Activated CD8-positive, alpha-beta T cell treated with anti-CD3 and anti-CD28 coated beads for 36 hours (primary cell): ENCODE data around the gene GCAT. TPM values are rescaled to one million over a fixed set of nuclear protein-coding genes. Genes with fewer than 3 reads are reported as not detected.

Source experiments
- ATAC-seq: fragments of 200-7000 bp; cut with Tn5 transposase; one replicate; pipeline ENCODE4 v1.10.0; 2021; ENCODE audit warnings: mild to moderate bottlenecking, moderate library complexity
- CTCF ChIA-PET: fragments of 350-600 bp; sonication (Branson Sonifier 250); formaldehyde crosslinking; loops from one replicate; lab custom pipeline; 2021; ENCODE audit warnings: antibody characterized with exemption; lab: Charles Lee
- POLR2A ChIA-PET: fragments of 350-600 bp; sonication (Branson Sonifier 250); formaldehyde crosslinking; loops from one replicate; lab custom pipeline; 2021; ENCODE audit warnings: antibody characterized with exemption; lab: Charles Lee
- DNase-seq: peaks from one replicate; pipeline ENCODE4 v3.0.0-alpha.2; 2020
- H3K27ac Mint-ChIP-seq: one replicate; pipeline ENCODE4 v1.8.0; 2021; ENCODE audit warnings: mild to moderate bottlenecking, mixed read lengths
- H3K27me3 Mint-ChIP-seq: one replicate; pipeline ENCODE4 v1.8.0; 2021; ENCODE audit warnings: mixed read lengths
- H3K36me3 Mint-ChIP-seq: one replicate; pipeline ENCODE4 v1.8.0; 2021; ENCODE audit warnings: low read depth, mixed read lengths
- H3K4me1 Mint-ChIP-seq: one replicate; pipeline ENCODE4 v1.8.0; 2021; ENCODE audit warnings: low read depth, mixed read lengths
- H3K4me3 Mint-ChIP-seq: one replicate; pipeline ENCODE4 v1.8.0; 2021; ENCODE audit warnings: mild to moderate bottlenecking, moderate library complexity, mixed read lengths
- H3K9me3 Mint-ChIP-seq: one replicate; pipeline ENCODE4 v1.8.0; 2021; ENCODE audit warnings: mixed read lengths
- CTCF ChIP-seq: fragments of 200-600 bp; IDR thresholded peaks from one replicate; pipeline ENCODE4 v1.8.0; 2022; ENCODE audit warnings: antibody characterized with exemption, mild to moderate bottlenecking
- intact Hi-C: fragments of 100-400 bp; cut with micrococcal nuclease; formaldehyde crosslinking; loops from one replicate; pipeline ENCODE4 v1.10.0; 2022
- total RNA-seq, 2 experiments: library from RNA; stranded (reverse); gene quantifications; one replicate each; pipeline ENCODE4 v1.2.3, GENCODE V29; 2021

The GCAT gene
- total RNA-seq, 2 experiments from 2014 or later: 19.0 to 20.4 TPM

DNA sequence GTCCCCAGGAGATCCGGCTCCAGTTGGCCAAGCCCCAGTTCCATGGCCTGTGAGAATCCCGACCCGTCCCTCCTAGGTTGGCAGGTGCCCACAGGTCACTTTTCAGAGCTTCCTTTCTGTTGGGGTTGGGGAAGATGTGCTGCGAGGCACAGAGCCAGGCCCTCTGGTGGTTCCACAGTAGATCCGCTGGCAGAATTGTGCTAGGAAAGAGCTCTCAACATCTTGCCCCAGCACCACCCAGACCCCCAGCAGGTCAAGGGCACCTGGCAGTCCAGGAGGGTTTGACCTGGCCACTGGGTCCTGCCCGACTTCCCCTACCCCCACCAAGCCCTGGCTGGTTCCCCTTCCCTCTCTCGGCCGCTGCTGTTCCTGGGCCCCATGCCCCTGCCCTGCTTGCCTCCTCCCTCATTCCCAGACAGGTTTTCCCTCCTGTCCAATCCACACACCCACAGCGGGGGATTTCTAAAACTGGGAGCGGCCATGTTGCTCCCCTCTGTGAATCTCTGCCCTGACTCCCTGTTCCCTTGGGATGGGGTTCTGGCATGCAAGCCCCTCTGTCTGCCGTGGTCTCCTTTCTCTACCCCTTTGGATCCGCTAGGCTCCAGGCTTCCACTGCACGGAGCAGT lies 26.2 kb upstream of the GCAT start:
- ATAC-seq: no peak
- Mint-ChIP-seq H3K4me1 (no peaks in the 10 kb centered on the region), H3K36me3 (no peaks in the 10 kb centered on the region), H3K9me3 (no peaks in the 10 kb centered on the region), H3K27me3 (no peaks in the 10 kb centered on the region), H3K27ac (no peak overlapping the region), H3K4me3 (no peak overlapping the region)
- POLR2A ChIA-PET: interaction anchor here (1.6 to 2.1 kb wide), 2 partner anchors 11 to 16 kb away, joined by 3 to 6 read pairs; no protein-coding TSS in a partner anchor
- CTCF ChIA-PET: interaction anchor here (1.1 kb wide), 1 partner anchor 36 kb away, joined by 4 read pairs; no protein-coding TSS in a partner anchor
- no peak for TF ChIP-seq CTCF
- DNase-seq: no peak
- intact Hi-C loops: no loop called here

GRCh38 chr22:37782340-37783168 lies 25.2 kb upstream of the GCAT start:
- ChIA-PET CTCF (no interaction called here), POLR2A (interaction anchor here (0.6 to 2.1 kb wide), 3 partner anchors 17 to 21 kb away, joined by 3 to 6 read pairs (median 4); no protein-coding TSS in a partner anchor)
- Mint-ChIP-seq H3K4me1 (no peaks in the 10 kb centered on the region), H3K9me3 (no peaks in the 10 kb centered on the region), H3K36me3 (no peaks in the 10 kb centered on the region), H3K4me3 (no peak overlapping the region), H3K27me3 (no peaks in the 10 kb centered on the region), H3K27ac (no peak overlapping the region)
- ATAC-seq (no peak), DNase-seq (no peak)
- TF ChIP-seq CTCF: no peak
- intact Hi-C loops: no loop called here

GRCh38 chr22:37784829-37785495 lies 22.8 kb upstream of the GCAT start:
- intact Hi-C loops: no loop called here
- ATAC-seq (no peak), DNase-seq (no peak)
- Mint-ChIP-seq H3K4me1 (no peaks in the 10 kb centered on the region), H3K27me3 (no peaks in the 10 kb centered on the region), H3K27ac (no peak overlapping the region), H3K36me3 (no peaks in the 10 kb centered on the region), H3K4me3 (no peak overlapping the region), H3K9me3 (no peaks in the 10 kb centered on the region)
- TF ChIP-seq CTCF: no peak
- ChIA-PET POLR2A (no interaction called here), CTCF (no interaction called here)

GRCh38 chr22:37790234-37790633 lies 17.5 kb upstream of the GCAT start:
- Mint-ChIP-seq H3K4me1 (no peaks in the 10 kb centered on the region), H3K27ac (no peak overlapping the region), H3K27me3 (no peaks in the 10 kb centered on the region), H3K4me3 (no peak overlapping the region), H3K36me3 (no peaks in the 10 kb centered on the region), H3K9me3 (no peaks in the 10 kb centered on the region)
- no peak for TF ChIP-seq CTCF
- intact Hi-C loops: no loop called here
- CTCF ChIA-PET: no interaction called here
- no peak for ATAC-seq
- POLR2A ChIA-PET: no interaction called here
- DNase-seq: no peak
